ENCODE results near the gene TRAK2. TPM values are rescaled to one million over a fixed set of nuclear protein-coding genes. Genes with fewer than 3 reads are reported as not detected.
A peak's percentile ranks its signal among the peaks of the same experiment; 100 is the strongest.

TRAK2 gene
- total RNA-seq, 8 experiments from 2014 or later = 8.3 to 58.5 (median 17.8) TPM

DNA sequence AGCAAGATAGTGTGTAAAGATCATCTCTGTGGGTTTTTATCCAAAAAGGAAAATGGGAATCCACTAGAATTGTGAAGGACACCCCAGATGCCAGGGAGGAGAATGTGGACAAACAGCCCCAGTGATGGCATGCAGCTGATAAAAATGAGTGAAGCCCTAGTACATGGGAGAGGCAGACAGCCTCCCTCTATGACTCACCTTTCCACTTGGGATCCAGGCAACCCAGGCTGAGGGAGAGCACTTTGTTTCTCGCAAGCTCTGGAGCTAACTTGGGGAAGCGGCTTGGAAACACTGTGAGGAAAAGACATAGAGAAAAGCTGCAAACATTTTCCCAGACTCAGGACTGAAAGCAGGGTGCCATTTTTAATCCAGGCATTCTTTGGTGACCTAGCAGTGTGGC, 88.9 kb downstream of the TRAK2 start:
- Histone ChIP-seq H3K27ac (no peak overlapping the region), H3K4me1 (replicated peaks in 1 of 2) (peaks cover 2% of the 10 kb centered on the region in 2 donors), H3K4me3 (no peak overlapping the region)
- ATAC-seq (replicated peaks in 6 of 8) = no peak
- WGBS, 10 experiments = 94 to 100% (median 100%) methylated on average over 1 to 2 of the region's 2 CpGs; no CpG with 5 or more reads in 3 of the 10 experiments
- in situ Hi-C loops (cut with MboI; ENCODE audit: low pct_unique_long_range_greater_than_20kb in 2 of 9, low sequenced_read_pairs in 9 of 9, unreplicated experiment in 9 of 9) = loop anchor here in 1 of 9 experiments (10.0 kb wide), 1 partner anchor 118 kb away; no protein-coding TSS in a partner anchor

DNA sequence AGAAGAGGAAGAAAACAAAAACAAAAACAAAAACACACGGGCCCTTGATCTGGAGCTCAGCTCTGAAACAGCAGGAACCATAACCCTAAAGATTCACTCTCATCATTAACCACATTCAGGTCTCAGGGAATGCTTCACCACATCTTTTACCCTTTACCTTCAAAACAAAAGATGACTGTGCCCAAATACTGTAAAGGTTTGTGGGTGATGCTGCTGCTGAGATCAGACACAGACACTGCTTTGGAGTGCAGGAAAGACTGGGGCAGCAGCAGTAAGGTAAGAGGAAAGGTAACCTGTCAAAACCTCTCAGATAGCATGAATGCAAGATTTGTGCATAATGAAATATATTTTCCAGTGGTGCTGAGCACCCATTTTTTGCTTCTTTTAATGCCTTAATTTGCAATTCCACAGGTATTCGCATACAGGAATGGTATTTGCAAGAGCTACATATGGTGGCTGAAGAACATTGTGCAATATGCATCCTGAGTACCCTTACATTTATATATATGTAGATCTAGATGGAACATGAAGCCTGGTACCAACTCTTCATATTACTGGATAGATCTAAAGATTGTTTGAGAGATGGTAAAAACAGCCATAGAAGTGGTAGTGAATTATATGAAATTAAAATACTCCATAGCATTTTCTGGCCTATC, 90.1 kb downstream of the TRAK2 start:
- ATAC-seq (replicated peaks in 6 of 8) = peak in 1 of 8 experiments; percentile 63
- Histone ChIP-seq H3K27ac (no peak overlapping the region), H3K4me1 (replicated peaks in 1 of 2) (peaks cover 3 to 8% of the 10 kb centered on the region in 2 donors), H3K4me3 (no peak overlapping the region)
- 22 to 100% (median 78%) methylated on average over 1 to 2 of the region's 2 CpGs; no CpG with 5 or more reads in 3 of the 10 experiments for WGBS, 10 experiments
- in situ Hi-C loops (cut with MboI; ENCODE audit: low pct_unique_long_range_greater_than_20kb in 2 of 9, low sequenced_read_pairs in 9 of 9, unreplicated experiment in 9 of 9) = loop anchor here in 1 of 9 experiments (10.0 kb wide), 1 partner anchor 116 kb away; no protein-coding TSS in a partner anchor

DNA sequence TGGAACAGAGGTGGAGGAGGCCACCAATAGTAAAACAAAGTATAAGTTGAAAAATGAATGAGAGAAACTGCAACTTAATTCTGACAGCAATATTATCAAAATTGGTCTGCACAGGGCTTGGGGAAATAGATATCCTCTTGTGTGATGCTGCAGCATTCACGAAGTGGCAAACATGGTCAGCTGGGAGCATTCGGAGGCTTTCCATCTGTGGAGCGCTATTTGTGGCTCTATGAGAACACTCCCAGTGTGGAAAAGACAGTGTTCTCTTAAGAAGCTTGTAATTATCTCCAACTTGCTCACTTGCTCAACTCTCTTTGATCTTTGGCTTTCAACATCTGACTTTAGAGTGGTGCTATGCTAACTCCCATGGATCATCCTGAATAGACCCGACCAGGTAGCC, 91.0 kb downstream of the TRAK2 start:
- in situ Hi-C loops (cut with MboI; ENCODE audit: low pct_unique_long_range_greater_than_20kb in 2 of 9, low sequenced_read_pairs in 9 of 9, unreplicated experiment in 9 of 9) = loop anchor here in 1 of 9 experiments (10.0 kb wide), 1 partner anchor 115 kb away; no protein-coding TSS in a partner anchor
- no peak overlapping the region for H3K4me3 ChIP-seq
- peaks cover 3 to 8% of the 10 kb centered on the region in 2 donors for H3K4me1 ChIP-seq (replicated peaks in 1 of 2)
- 89 to 100% (median 100%) methylated on average over 1 to 4 of the region's 4 CpGs; no CpG with 5 or more reads in 5 of the 10 experiments for WGBS, 10 experiments
- no peak overlapping the region for H3K27ac ChIP-seq
- ATAC-seq (replicated peaks in 6 of 8) = no peak

DNA sequence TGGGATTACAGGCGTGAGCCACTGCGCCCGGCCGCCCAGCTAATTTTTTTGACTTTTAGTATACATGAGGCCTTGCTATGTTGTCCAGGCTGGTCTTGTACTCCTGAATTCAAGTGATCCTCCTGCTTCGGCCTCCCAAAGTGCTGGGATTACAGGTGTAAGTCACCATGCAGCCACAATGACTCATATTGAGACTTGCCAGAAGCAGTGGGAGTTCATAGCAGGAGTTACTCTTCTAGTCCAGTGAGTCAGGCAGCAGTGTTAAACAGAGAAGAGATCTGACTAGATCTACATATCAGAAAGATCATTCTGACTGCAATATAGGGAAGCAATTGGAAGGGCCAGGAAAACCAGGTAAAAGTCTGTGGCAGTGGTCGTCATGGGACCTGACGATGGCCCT, 92.6 kb downstream of the TRAK2 start:
- 17 to 100% (median 87%) methylated on average over 2 to 3 of the region's 7 CpGs; no CpG with 5 or more reads in 5 of the 10 experiments for WGBS, 10 experiments
- H3K27ac ChIP-seq = no peak overlapping the region
- ATAC-seq (replicated peaks in 6 of 8) = peak in 2 of 8 experiments; percentile 24 to 72
- in situ Hi-C loops (cut with MboI; ENCODE audit: low pct_unique_long_range_greater_than_20kb in 2 of 9, low sequenced_read_pairs in 9 of 9, unreplicated experiment in 9 of 9) = no loop called here
- no peak overlapping the region for H3K4me3 ChIP-seq
- H3K4me1 ChIP-seq (replicated peaks in 1 of 2) = peaks cover 3 to 8% of the 10 kb centered on the region in 2 donors

DNA sequence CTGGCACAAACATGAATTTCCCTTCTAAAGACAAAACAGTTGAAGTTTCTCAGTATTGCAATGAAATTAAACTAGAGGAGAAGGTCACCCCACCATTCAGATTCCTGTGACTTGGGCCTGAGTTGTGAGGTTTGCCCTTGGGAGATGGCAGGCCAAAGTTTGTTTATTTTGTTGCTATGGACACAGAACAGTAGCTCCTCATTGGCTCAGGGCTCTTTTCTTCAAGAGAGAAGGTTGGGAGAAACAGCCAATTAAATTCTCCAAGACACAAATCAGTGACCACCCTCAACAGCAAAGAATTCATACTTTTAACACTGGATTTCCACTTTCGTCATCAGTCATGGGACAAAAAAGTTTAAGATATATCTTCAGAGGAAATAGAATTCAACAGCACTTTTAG, 94.0 kb downstream of the TRAK2 start, which contains the start of gene FLACC1:
FLACC1 (minus strand) TSS at position 125 of the 400 bp plus-strand sequence. CDS start 5,941 bp downstream, outside the sequence.
- Histone ChIP-seq H3K4me1 (replicated peaks in 1 of 2) (peaks cover 3 to 8% of the 10 kb centered on the region in 2 donors), H3K27ac (peak within 1 kb of the TSS in 1 of 2 donors; percentile 42), H3K4me3 (no peak within 1 kb of the TSS)
- peak; percentile 55 to 99 (median 76) for ATAC-seq (replicated peaks in 6 of 8)
- in situ Hi-C loops (cut with MboI; ENCODE audit: low pct_unique_long_range_greater_than_20kb in 2 of 9, low sequenced_read_pairs in 9 of 9, unreplicated experiment in 9 of 9) = no loop called here
- 13 to 80% (median 60%) methylated on average over 1 of the region's 1 CpG; no CpG with 5 or more reads in 5 of the 10 experiments for WGBS, 10 experiments

DNA sequence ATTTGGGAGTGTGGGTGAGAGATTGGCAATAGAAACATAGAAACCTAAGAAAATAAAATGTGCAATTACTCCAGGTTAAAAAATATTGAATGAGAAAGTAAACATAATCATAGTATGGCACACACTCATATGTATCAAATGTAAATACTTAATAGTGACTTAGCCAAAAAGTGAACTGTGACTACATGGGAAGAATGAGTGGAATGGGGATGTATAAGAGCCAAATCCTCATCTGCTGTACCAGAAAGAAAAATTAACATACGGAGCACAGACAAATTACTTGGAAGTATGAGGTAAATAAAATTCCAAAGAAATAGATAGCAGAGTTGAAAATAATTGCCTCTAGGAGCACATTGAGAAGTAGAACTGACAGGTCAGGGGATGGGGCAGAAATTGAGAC, 98.1 kb downstream of the TRAK2 start:
- WGBS, 10 experiments = 10 to 100% (median 95%) methylated on average over 1 of the region's 1 CpG; no CpG with 5 or more reads in 2 of the 10 experiments
- H3K4me1 ChIP-seq (replicated peaks in 1 of 2) = peaks cover 3 to 8% of the 10 kb centered on the region in 2 donors
- no peak for ATAC-seq (replicated peaks in 6 of 8)
- H3K27ac ChIP-seq = no peak overlapping the region
- in situ Hi-C loops (cut with MboI; ENCODE audit: low pct_unique_long_range_greater_than_20kb in 2 of 9, low sequenced_read_pairs in 9 of 9, unreplicated experiment in 9 of 9) = no loop called here
- no peak overlapping the region for H3K4me3 ChIP-seq

DNA sequence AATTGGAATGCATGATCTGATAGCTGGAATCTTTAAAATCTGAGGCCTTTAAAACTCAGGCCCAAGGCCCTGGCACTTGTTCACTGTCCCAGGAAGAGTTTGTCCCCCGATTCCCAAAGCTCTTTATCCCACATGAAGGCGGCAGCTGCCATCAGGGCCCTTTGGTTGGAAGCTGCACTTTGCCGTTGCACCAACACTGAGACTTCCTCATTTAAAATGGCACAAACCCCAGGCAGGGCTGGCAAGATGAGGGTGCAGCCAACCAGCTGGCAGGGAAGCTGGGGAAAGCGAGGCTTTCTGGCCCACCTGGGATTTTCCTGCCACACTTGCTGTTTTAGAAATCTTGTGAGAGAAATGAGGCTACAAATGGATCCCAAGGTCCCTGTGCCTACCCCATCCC, 100.4 kb downstream of the TRAK2 start:
- no peaks in the 10 kb centered on the region for H3K4me1 ChIP-seq (replicated peaks in 1 of 2)
- H3K27ac ChIP-seq = no peak overlapping the region
- in situ Hi-C loops (cut with MboI; ENCODE audit: low pct_unique_long_range_greater_than_20kb in 2 of 9, low sequenced_read_pairs in 9 of 9, unreplicated experiment in 9 of 9) = no loop called here
- ATAC-seq (replicated peaks in 6 of 8) = no peak
- WGBS, 10 experiments = 80 to 100% (median 85%) methylated on average over 1 to 3 of the region's 4 CpGs; no CpG with 5 or more reads in 2 of the 10 experiments
- no peak overlapping the region for H3K4me3 ChIP-seq

DNA sequence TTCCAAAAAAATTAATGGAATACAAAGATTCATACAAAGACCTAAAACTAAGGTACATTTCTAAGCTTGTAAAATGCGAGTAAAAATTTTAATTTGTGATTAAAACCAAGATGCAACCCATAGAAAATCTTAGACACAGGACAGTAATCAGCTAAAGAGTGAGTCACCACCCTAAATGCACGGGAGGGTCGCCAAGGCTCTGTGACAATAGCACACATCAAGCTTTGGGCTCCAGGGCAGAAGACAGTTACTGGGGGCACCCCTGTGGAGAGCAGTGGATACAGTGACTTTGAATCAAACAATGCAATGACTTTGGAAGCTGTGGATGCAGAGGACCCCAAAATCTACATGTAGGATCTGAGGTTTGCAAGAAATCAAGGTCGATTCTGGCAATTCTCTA, 101.7 kb downstream of the TRAK2 start:
- Histone ChIP-seq H3K27ac (no peak overlapping the region), H3K4me3 (no peak overlapping the region), H3K4me1 (replicated peaks in 1 of 2) (no peaks in the 10 kb centered on the region)
- 38 to 100% (median 61%) methylated on average over 1 to 4 of the region's 4 CpGs; no CpG with 5 or more reads in 1 of the 10 experiments for WGBS, 10 experiments
- in situ Hi-C loops (cut with MboI; ENCODE audit: low pct_unique_long_range_greater_than_20kb in 2 of 9, low sequenced_read_pairs in 9 of 9, unreplicated experiment in 9 of 9) = no loop called here
- ATAC-seq (replicated peaks in 6 of 8) = no peak

DNA sequence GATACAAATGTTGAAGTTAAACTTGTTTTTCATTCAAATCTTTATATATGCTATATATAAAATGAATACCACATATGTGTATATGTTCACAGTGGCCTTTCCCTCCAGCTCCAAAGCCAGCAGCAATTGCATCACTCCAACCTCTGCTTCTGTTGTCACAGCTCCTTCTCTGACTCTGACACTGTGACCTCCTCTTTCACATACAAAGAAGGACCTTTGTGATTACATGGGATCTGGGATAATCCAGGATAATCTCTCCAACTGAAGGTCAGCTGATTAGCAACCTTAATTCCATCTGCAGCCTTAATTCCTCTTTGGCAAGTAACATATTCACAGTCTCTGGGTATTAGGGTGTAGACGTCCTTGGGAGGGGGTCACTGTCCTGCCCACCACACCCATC, 102.5 kb downstream of the TRAK2 start:
- in situ Hi-C loops (cut with MboI; ENCODE audit: low pct_unique_long_range_greater_than_20kb in 2 of 9, low sequenced_read_pairs in 9 of 9, unreplicated experiment in 9 of 9) = no loop called here
- Histone ChIP-seq H3K4me1 (replicated peaks in 1 of 2) (no peaks in the 10 kb centered on the region), H3K4me3 (no peak overlapping the region), H3K27ac (no peak overlapping the region)
- 29 to 33% methylated on average over 1 of the region's 1 CpG; no CpG with 5 or more reads in 8 of the 10 experiments for WGBS, 10 experiments
- no peak for ATAC-seq (replicated peaks in 6 of 8)

DNA sequence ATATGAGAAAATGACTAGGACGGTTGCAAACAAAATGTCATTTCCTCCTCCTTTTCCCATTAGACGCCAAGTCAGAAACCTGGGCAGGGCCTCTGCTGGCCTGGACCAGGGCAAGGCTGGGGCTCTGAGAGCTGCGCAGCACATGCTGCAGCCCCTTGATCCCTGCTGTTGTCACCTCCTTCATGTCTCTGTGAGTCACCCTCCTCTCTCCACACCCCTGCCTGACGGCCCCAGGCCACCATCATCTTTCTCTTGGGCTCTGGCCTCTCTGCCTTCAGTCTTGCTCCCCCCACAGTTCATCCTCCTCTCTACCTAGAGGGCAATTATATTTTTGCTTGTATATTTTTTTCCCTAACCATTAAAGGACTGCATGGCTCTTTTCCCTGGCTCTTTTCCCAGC, 104.1 kb downstream of the TRAK2 start:
- no peak overlapping the region for H3K4me3 ChIP-seq
- WGBS, 10 experiments = 53 to 93% (median 78%) methylated on average over 1 to 3 of the region's 4 CpGs; no CpG with 5 or more reads in 4 of the 10 experiments
- no peaks in the 10 kb centered on the region for H3K4me1 ChIP-seq (replicated peaks in 1 of 2)
- H3K27ac ChIP-seq = no peak overlapping the region
- peak in 1 of 8 experiments; percentile 70 for ATAC-seq (replicated peaks in 6 of 8)
- in situ Hi-C loops (cut with MboI; ENCODE audit: low pct_unique_long_range_greater_than_20kb in 2 of 9, low sequenced_read_pairs in 9 of 9, unreplicated experiment in 9 of 9) = no loop called here

DNA sequence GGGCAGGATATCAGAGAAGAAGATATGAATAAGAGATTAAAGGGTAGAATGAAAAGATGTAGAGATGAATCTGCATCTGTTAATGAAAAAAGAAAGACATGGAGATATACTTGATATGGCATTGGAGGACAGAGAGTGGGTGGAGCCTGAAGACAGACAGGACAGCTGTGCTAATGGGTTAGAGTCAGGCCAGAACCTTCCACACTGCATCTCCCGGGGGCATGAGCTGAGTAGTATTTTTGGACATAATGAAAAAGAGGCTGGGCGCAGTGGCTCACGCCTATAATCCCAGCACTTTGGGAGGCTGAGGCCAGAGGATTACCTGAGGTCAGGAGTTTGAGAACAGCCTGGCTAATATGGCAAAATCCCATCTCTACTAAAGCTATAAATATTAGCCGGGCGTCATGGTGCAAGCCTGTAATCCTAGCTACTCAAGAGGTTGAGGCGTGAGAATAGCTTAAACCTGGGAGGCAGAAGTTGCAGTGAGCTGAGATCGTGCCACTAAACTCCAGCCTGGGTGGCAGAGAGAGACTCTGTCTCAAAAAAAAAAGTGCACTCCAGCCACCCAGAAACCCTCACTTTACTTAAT, 105.5 kb downstream of the TRAK2 start:
- Histone ChIP-seq H3K4me3 (no peak overlapping the region), H3K4me1 (replicated peaks in 1 of 2) (no peaks in the 10 kb centered on the region), H3K27ac (no peak overlapping the region)
- peak in 3 of 8 experiments; percentile 46 to 68 (median 66) for ATAC-seq (replicated peaks in 6 of 8)
- in situ Hi-C loops (cut with MboI; ENCODE audit: low pct_unique_long_range_greater_than_20kb in 2 of 9, low sequenced_read_pairs in 9 of 9, unreplicated experiment in 9 of 9) = no loop called here
- 50 to 100% (median 92%) methylated on average over 2 to 7 of the region's 7 CpGs; no CpG with 5 or more reads in 3 of the 10 experiments for WGBS, 10 experiments

DNA sequence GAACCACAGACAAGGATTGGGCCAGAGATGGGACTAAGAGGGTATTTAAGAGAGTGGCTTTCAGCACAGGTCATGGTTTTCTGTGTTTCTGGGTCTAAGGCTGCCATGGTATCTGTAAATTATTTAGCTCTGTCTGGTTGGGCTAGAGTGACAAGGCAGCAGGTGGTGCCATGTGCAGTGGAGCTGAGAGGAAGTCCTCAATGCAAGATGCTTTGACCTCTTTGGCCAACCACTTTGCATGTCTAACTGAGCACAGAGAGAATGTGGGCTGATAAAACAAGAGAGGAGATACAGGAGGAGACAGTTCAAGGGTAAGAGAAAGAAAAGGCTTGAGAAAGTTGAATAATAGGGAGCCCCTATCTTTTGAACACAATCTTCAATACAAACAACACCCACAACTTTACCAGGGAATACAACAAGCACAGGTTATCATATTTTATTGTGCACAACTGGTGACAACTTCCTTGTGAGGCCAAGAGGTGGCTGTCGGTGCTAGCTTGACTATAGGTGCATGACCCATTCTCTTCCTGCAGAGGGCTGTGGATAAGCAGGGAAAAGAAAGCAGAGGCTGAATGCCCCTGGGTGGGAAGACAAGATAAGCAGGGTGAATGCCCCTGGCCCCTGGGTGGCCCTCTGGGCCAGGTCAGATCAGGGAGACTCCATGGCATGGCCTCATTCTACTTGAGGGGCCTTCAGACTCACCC, 106.4 kb downstream of the TRAK2 start:
- ATAC-seq (replicated peaks in 6 of 8) = peak in 1 of 8 experiments; percentile 72
- in situ Hi-C loops (cut with MboI; ENCODE audit: low pct_unique_long_range_greater_than_20kb in 2 of 9, low sequenced_read_pairs in 9 of 9, unreplicated experiment in 9 of 9) = no loop called here
- Histone ChIP-seq H3K4me3 (no peak overlapping the region), H3K4me1 (replicated peaks in 1 of 2) (no peaks in the 10 kb centered on the region), H3K27ac (no peak overlapping the region)
- 20 to 100% (median 50%) methylated on average over 1 of the region's 1 CpG; no CpG with 5 or more reads in 6 of the 10 experiments for whole genome bisulfite sequencing, 10 experiments

DNA sequence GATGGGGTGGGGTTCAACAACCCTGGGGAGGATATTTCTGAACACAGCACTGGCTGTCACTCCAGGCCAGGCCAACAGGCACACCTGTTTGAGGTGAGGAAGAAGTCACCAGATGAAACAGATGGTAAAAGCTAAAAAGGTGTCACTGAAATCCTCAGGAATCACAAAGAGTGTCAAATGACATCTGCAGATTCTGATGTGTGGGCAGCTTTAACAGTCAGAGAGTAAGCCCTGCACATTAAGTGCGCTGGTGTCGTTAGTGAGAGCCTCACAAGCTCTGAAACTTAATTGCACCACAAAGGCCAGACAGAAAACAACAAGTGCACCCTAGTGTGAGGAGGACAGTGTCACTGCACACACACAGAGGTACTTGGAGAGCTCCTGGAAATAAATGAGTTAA, 107.7 kb downstream of the TRAK2 start:
- Histone ChIP-seq H3K4me3 (no peak overlapping the region), H3K4me1 (replicated peaks in 1 of 2) (no peaks in the 10 kb centered on the region), H3K27ac (no peak overlapping the region)
- in situ Hi-C loops (cut with MboI; ENCODE audit: low pct_unique_long_range_greater_than_20kb in 2 of 9, low sequenced_read_pairs in 9 of 9, unreplicated experiment in 9 of 9) = no loop called here
- WGBS, 10 experiments = 25 to 100% (median 49%) methylated on average over 1 to 2 of the region's 2 CpGs; no CpG with 5 or more reads in 6 of the 10 experiments
- ATAC-seq (replicated peaks in 6 of 8) = no peak
